SK-N-SH (cell line): ENCODE results near the gene RELCH. TPM values are rescaled to one million over a fixed set of nuclear protein-coding genes. Genes with fewer than 3 reads are reported as not detected.

Source experiments
- CTCF ChIA-PET: fragments of 300-600, 350-600 bp; formaldehyde crosslinking; extraction: SDS; loops from one replicate; lab custom pipeline; 2021; lab: Yijun Ruan, JAX
- POLR2A ChIA-PET: fragments of 350-600 bp; sonication (Branson Sonifier 250); formaldehyde crosslinking; extraction: SDS; loops from one replicate; lab custom pipeline; 2020; ENCODE audit warnings: antibody characterized with exemption, inconsistent platforms; lab: Yijun Ruan, JAX
- DNase-seq: peaks from one replicate; pipeline ENCODE4 v3.0.0; 2012
- H2AFZ ChIP-seq: fragments of 200-600 bp; sonication (generic); 2 replicates; pipeline ENCODE4 v1.8.1; 2016; ENCODE audit warnings: antibody characterized with exemption, mild to moderate bottlenecking, low read depth
- H3F3A ChIP-seq: fragments of 200-600 bp; sonication (generic); replicated peaks from 2 replicates; pipeline ENCODE3; 2016; ENCODE audit warnings: antibody characterized with exemption, mild to moderate bottlenecking; ENCODE audit not compliant: insufficient read depth
- H3K27ac ChIP-seq, 2 experiments: fragments of 200-500 bp in 1 of 2; fragments of 200-600 bp in 1 of 2; sonication (Bioruptor generic) in 1 of 2; sonication (generic), shearing (Covaris generic) in 1 of 2; 2 replicates each; pipeline versions ENCODE4 v1.5.1 to v1.6.1; 2014 to 2016; ENCODE audit warnings: low read depth in 2 of 2, inconsistent platforms in 1 of 2, low read length in 1 of 2, mild to moderate bottlenecking in 1 of 2, mixed read lengths in 1 of 2
- H3K27me3 ChIP-seq: fragments of 200-600 bp; sonication (generic), shearing (Covaris generic); 2 replicates; pipeline ENCODE4 v1.6.1; 2016; ENCODE audit warnings: mixed run types; ENCODE audit not compliant: insufficient read depth
- H3K36me3 ChIP-seq, 2 experiments: fragments of 200-500 bp in 1 of 2; fragments of 200-600 bp in 1 of 2; sonication (Bioruptor generic) in 1 of 2; sonication (generic) in 1 of 2; replicated peaks in 1 of 2; 2 replicates each; pipeline versions ENCODE3 to v1.5.1; 2014 to 2016; ENCODE audit warnings: low read length in 1 of 2, mild to moderate bottlenecking in 1 of 2; ENCODE audit not compliant: insufficient read depth in 2 of 2, control insufficient read depth in 1 of 2
- H3K4me1 ChIP-seq, 2 experiments: fragments of 200-500 bp in 1 of 2; fragments of 200-600 bp in 1 of 2; sonication (Bioruptor generic) in 1 of 2; sonication (generic), shearing (Covaris generic) in 1 of 2; 2 replicates each; pipeline versions ENCODE4 v1.5.1 to v1.6.1; 2014 to 2016; ENCODE audit warnings: low read depth in 1 of 2, low read length in 1 of 2, mixed run types in 1 of 2; ENCODE audit not compliant: insufficient read depth in 2 of 2, control insufficient read depth in 1 of 2
- H3K4me2 ChIP-seq: fragments of 200-600 bp; sonication (generic), shearing (Covaris generic); 2 replicates; pipeline ENCODE4 v1.6.1; 2017; ENCODE audit warnings: mixed run types
- H3K4me3 ChIP-seq, 2 experiments: fragments of 200-500 bp in 1 of 2; fragments of 200-600 bp in 1 of 2; sonication (Bioruptor generic) in 1 of 2; sonication (generic), shearing (Covaris generic) in 1 of 2; 2 replicates each; pipeline versions ENCODE4 v1.5.1 to v1.8.1; 2014 to 2016; ENCODE audit warnings: low read depth in 2 of 2, inconsistent platforms in 1 of 2, low read length in 1 of 2, mild to moderate bottlenecking in 1 of 2, mixed read lengths in 1 of 2, moderate library complexity in 1 of 2
- H3K79me2 ChIP-seq: fragments of 200-600 bp; sonication (generic); 2 replicates; pipeline ENCODE4 v1.8.1; 2017; ENCODE audit warnings: mild to moderate bottlenecking; ENCODE audit not compliant: insufficient read depth
- H3K9ac ChIP-seq: fragments of 200-600 bp; sonication (generic); 2 replicates; pipeline ENCODE4 v1.6.1; 2017; ENCODE audit warnings: mixed run types
- H3K9me2 ChIP-seq: fragments of 200-600 bp; sonication (generic); 2 replicates; pipeline ENCODE4 v1.6.1; 2017; ENCODE audit warnings: mixed run types
- H3K9me3 ChIP-seq: fragments of 200-600 bp; sonication (generic); 2 replicates; pipeline ENCODE4 v1.6.1; 2017; ENCODE audit warnings: mixed run types, mild to moderate bottlenecking, moderate library complexity
- H4K20me1 ChIP-seq: fragments of 200-600 bp; sonication (generic); 2 replicates; pipeline ENCODE4 v1.6.1; 2017; ENCODE audit warnings: mild to moderate bottlenecking, mixed run types; ENCODE audit not compliant: insufficient read depth
- GABPA ChIP-seq: IDR thresholded peaks from 2 replicates; pipeline ENCODE4 v1.4.0; 2012; ENCODE audit warnings: low read depth, mild to moderate bottlenecking
- JUND ChIP-seq: IDR thresholded peaks from 2 replicates; pipeline ENCODE4 v1.4.0; 2012
- NFIC ChIP-seq: IDR thresholded peaks from 2 replicates; pipeline ENCODE4 v1.4.0; 2012; ENCODE audit warnings: borderline replicate concordance
- NRF1 ChIP-seq: IDR thresholded peaks from 2 replicates; pipeline ENCODE4 v1.6.1; 2012; ENCODE audit warnings: low read depth, mild to moderate bottlenecking, low read length
- RAD21 ChIP-seq: IDR thresholded peaks from 2 replicates; pipeline ENCODE4 v1.6.1; 2012; ENCODE audit warnings: mild to moderate bottlenecking, low read length
- RCOR1 ChIP-seq: fragments of 150-350 bp; IDR thresholded peaks from 2 replicates; pipeline ENCODE4 v1.6.1; 2017; ENCODE audit warnings: antibody characterized with exemption, low read length
- SIN3A ChIP-seq: IDR thresholded peaks from 2 replicates; pipeline ENCODE4 v1.6.1; 2012; ENCODE audit warnings: low read depth, mild to moderate bottlenecking, low read length, moderate library complexity, borderline replicate concordance
- SMC3 ChIP-seq: IDR thresholded peaks from 2 replicates; pipeline ENCODE4 v1.6.1; 2012; ENCODE audit warnings: low read depth, low read length, improper control_type of control experiment
- TAF1 ChIP-seq: IDR thresholded peaks from 2 replicates; pipeline ENCODE4 v1.6.1; 2012; ENCODE audit warnings: low read depth, mild to moderate bottlenecking, low read length, moderate library complexity, borderline replicate concordance
- TEAD4 ChIP-seq: IDR thresholded peaks from 2 replicates; pipeline ENCODE4 v1.4.0; 2012; ENCODE audit warnings: mild to moderate bottlenecking, borderline replicate concordance; ENCODE audit not compliant: insufficient read depth
- USF2 ChIP-seq: fragments of 150-350 bp; IDR thresholded peaks from 2 replicates; pipeline ENCODE4 v1.6.1; 2017; ENCODE audit warnings: antibody characterized with exemption, low read length, low read depth, borderline replicate concordance
- WGBS: methylation state at CpG from one replicate; pipeline ENCODE4 v1.1.6; 2017; ENCODE audit warnings: low lambda C conversion rate; 5-methylcytosine and 5-hydroxymethylcytosine counted together
- polyA plus RNA-seq, 3 experiments: library from polyadenylated mRNA; depleted of rRNA; stranded (reverse); fragments of >200 nt; gene quantifications; 2 replicates each; pipeline ENCODE4 v1.2.3, GENCODE V29; 2012

RELCH gene
- polyA plus RNA-seq, 1 of the 3 experiments (the other 2 are of a cell fraction): 7.4 TPM

GRCh38 chr18:62258093-62258492, 71.0 kb downstream of the RELCH start:
- Histone ChIP-seq H3K4me2 (no peak overlapping the region), H3K9me2 (no peaks in the 10 kb centered on the region), H3K27ac (no peak overlapping the region), H3K79me2 (no peaks in the 10 kb centered on the region), H3K27me3 (no peaks in the 10 kb centered on the region), H4K20me1 (no peaks in the 10 kb centered on the region), H3K4me1 (no peaks in the 10 kb centered on the region), H3K9me3 (no peaks in the 10 kb centered on the region), H3F3A (no peaks in the 10 kb centered on the region), H3K36me3 (peaks cover 70 to 82% of the 10 kb centered on the region in 2 experiments), H3K4me3 (no peak overlapping the region), H3K9ac (no peak overlapping the region), H2AFZ (no peak overlapping the region)
- DNase-seq: no peak
- ChIA-PET POLR2A (no interaction called here), CTCF (interaction anchor here (4.6 kb wide), 1 partner anchor 9 kb away, joined by 30 read pairs; no protein-coding TSS in a partner anchor)
- TF ChIP-seq USF2 (no peak), RAD21 (no peak), JUND (no peak), GABPA (no peak), SIN3A (no peak), SMC3 (no peak), NRF1 (no peak)

GRCh38 chr18:62258616-62259015, 71.6 kb downstream of the RELCH start:
- no peaks in the 10 kb centered on the region for H3K27me3 ChIP-seq
- H3K79me2 ChIP-seq: no peaks in the 10 kb centered on the region
- H4K20me1 ChIP-seq: no peaks in the 10 kb centered on the region
- no peak overlapping the region for H3K4me3 ChIP-seq
- no peak overlapping the region for H3K27ac ChIP-seq
- H2AFZ ChIP-seq: no peak overlapping the region
- ChIA-PET CTCF (interaction anchor here (0.8 to 4.6 kb wide), 2 partner anchors 10 to 110 kb away, joined by 3 to 30 read pairs; no protein-coding TSS in a partner anchor), POLR2A (no interaction called here)
- H3K36me3 ChIP-seq: peaks cover 74 to 84% of the 10 kb centered on the region in 2 experiments
- no peak for TF ChIP-seq TAF1
- TF ChIP-seq TEAD4: no peak
- no peak overlapping the region for H3K4me2 ChIP-seq
- no peaks in the 10 kb centered on the region for H3K4me1 ChIP-seq
- no peak for DNase-seq
- no peaks in the 10 kb centered on the region for H3F3A ChIP-seq
- no peaks in the 10 kb centered on the region for H3K9me2 ChIP-seq
- no peak overlapping the region for H3K9ac ChIP-seq
- no peaks in the 10 kb centered on the region for H3K9me3 ChIP-seq

GRCh38 chr18:62262061-62262460, 75.0 kb downstream of the RELCH start:
- Histone ChIP-seq H4K20me1 (no peaks in the 10 kb centered on the region), H3F3A (no peaks in the 10 kb centered on the region), H3K36me3 (peaks cover 81 to 89% of the 10 kb centered on the region in 2 experiments), H3K9ac (no peak overlapping the region), H2AFZ (no peak overlapping the region), H3K4me3 (no peak overlapping the region), H3K27me3 (no peaks in the 10 kb centered on the region), H3K79me2 (no peaks in the 10 kb centered on the region), H3K9me3 (no peaks in the 10 kb centered on the region), H3K4me1 (no peaks in the 10 kb centered on the region), H3K9me2 (no peaks in the 10 kb centered on the region), H3K27ac (no peak overlapping the region)
- CTCF ChIA-PET: interaction anchor here (1.1 to 4.6 kb wide), 5 partner anchors 10 to 323 kb away, joined by 3 to 30 read pairs (median 4); no protein-coding TSS in a partner anchor
- no peak for DNase-seq
- POLR2A ChIA-PET: no interaction called here
- WGBS: 94% methylated on average over 2 of the region's 2 CpGs
- no peak for TF ChIP-seq RCOR1
- TF ChIP-seq NFIC: no peak
- TF ChIP-seq, all 33 proteins: peak for 0
- H3K4me2 ChIP-seq: no peak overlapping the region
